GM21367 (cell line): ENCODE measurements around the gene CIZ1.
A peak's percentile ranks its signal among the peaks of the same experiment; 100 is the strongest.
"Not testable (repeated sequence)": the region's sequence is repeated elsewhere in the genome, so short reads cannot be mapped to it uniquely, and the experiment has no call there.

Source experiments
- ATAC-seq: cut with Tn5 transposase; IDR thresholded peaks from one replicate; pipeline ENCODE4 v1.9.1; 2021; ENCODE audit not compliant: unreplicated experiment

CIZ1 gene

DNA sequence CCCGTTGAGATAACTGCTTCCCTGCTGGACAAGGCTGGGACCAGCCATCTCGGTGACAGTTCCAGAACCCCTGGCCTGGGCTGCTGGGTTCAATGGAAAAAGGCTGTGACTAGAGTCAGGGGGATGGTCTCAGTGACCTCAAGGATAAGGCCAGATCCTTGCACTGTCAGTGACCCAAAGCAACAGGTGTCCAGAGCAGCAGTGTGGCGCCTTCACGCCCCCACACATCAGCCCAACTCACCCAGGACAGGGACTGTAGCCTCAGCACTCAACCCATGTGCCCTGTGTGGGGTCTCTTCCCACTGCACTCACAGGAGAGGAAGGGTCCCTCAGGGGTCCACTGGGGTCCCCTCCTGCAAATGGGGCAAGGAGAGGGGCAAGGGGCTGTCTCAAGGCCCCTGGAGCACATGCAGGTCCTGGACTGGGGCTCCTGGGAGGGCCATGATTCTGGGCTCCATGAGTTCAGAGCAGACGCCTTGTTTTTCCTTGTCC is 42.8 kb downstream of the CIZ1 start:
- ATAC-seq = no peak

DNA sequence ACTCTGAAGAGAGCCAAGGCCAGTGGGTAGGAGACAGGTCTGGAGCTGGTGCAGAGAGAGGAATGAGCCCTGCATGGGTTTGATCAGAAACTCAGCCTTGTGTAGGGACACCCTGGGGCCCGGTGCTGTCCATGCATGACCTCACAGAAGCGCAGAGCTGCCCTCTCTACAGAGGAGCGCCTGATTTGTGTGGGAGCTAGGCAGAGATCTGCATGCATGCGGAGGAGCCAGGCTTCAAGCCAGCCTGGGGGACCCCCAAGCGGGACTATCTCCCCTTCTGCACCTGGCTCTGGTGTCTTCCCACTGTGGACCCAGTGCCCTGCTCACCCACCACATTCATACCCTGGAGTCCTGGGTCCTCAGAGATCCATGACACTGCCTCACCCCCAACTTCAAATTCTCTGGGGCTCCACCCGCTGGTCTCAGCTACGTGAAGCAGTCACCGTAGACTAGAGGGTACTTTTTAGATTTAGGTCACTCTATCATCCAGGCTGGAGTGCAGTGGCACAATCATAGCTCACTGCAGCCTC is 44.7 kb downstream of the CIZ1 start:
- no peak for ATAC-seq

DNA sequence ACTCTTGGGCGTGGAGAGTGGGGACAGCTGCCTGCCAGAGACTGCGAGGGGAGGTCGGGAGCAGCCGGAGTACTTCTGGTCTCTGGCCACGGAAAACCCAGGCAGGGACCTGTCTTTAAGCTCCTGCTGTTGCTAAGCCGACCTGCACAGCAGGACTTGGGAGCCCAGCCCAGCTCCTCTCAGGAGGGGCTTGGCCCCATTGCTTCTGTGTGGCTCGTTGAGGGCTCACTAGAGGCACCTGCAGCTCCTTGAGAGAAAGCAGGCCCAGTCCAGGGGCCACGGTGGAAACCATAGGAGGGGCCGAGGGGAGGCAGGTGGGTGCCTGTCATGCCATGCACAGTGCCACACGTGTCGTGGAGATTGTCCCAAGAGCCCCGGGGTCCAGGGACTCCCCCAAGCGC is 45.4 kb downstream of the CIZ1 start:
- no peak for ATAC-seq

DNA sequence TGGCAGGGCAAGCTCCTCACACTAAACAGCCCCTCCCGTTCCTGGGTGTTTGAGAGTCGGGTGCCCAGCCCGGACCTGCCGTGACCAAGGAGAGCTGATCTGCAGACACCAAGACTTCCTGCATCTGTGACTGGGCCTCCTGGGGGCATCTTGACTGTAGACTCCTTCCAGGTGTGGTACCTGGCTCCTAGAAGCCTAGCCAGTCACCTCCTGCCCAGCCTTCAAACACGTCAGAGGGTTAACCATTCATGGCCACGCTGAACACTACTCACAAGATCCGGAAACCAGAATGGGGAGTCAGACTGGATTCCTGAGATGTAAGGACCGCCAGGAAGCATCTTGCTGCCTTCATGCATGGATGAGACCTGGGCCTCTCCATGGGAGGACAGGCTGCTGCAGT is 45.8 kb downstream of the CIZ1 start:
- no peak for ATAC-seq

DNA sequence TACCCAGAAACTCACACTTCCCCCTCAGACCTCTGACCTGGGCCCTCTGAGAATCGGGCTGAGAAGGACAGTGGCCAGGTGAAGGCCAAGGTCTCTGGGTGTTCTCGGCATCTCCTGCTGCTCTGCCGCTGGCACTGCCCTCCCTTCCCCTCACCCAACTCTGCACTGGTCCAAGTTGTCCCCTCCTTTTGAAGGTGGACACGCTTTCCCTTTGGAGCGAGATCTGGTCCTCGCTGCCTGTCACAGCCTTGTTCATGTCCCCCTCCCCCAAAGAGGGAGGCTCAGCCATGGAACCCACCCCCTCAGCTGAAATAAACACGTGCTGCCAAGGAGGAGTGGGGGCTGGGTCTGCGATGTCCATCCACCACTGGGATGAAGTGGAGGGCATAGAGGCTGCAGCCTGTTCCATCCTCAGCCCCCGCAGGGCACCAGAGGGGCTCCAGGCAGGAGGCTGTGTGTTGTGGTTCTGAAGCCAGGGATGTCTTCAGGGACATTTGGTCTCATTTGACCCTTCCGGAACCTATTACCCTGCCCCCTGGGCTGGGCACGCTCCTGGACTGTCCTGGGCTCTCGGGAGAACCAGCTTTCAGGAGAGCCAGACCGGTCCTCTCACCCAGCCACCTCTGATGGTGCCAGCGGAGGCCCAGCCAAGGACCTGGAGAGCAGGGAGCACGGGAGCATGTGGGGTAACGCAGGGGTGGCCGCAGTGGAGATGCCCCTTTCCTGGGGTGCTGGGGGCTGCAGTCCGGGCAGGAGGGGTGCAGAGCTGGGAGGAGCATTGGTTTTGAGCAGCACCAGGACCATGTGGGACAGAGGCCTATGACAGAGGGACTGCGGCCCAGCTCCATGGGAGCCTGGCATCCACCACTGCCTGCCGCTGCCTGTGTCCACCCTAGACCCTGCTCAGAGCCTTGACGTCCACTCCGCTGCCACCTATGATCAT is 46.9 kb downstream of the CIZ1 start:
- ATAC-seq = no peak

DNA sequence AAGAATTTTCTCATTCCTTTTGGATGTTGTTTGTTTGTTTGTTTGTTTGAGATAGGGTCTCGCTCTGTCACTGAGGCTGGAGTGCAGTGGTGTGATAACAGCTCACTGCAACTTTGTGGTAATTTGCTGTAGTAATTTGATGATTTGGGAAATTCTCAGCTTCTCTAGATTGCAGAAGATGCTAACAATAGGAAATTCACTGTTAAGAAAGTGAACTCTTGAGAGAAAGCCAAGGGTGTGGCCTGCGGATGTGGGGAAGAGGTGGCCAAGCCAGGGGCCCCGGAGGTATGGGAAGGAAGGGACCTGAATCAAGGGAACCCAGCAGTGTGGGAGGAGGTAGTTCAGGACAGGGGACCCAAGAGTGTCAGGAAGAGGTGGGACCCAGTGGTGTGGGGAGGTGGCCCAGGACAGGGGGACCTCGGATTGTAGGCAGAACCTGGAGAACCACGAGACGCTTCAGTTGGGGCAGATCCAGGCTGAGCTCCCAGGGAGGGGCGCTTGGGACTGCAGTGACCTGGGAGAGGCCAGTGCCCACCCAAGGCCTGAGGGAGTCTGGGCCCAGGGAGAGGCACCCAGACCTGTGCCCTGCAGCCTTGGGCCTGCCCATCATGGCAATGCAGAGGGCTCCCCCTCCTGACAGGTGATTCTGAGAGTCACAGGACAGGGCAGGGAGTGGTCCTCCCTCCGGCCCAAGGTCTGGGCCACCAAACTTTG is 47.7 kb downstream of the CIZ1 start:
- ATAC-seq = no peak

DNA sequence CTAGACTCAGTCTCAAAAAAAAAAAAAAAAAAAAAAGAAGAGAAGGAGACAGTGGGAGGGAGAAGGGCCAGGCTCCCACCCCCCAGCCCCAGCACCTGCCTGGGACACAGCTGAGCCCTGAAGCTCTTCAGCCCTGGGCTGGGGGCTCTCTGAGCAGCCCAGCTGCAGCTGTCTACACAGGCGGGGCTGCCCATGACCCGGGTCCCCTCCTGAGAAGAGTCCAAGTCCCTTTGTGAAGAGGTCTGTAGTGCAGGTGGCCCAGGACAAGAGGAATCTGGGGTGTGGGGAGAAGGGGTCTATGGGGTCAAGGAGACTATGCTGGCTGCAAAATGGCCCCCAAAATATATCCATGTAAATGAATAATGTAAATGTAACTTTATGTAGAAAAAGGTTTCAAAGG is 48.8 kb downstream of the CIZ1 start:
- ATAC-seq = no peak

DNA sequence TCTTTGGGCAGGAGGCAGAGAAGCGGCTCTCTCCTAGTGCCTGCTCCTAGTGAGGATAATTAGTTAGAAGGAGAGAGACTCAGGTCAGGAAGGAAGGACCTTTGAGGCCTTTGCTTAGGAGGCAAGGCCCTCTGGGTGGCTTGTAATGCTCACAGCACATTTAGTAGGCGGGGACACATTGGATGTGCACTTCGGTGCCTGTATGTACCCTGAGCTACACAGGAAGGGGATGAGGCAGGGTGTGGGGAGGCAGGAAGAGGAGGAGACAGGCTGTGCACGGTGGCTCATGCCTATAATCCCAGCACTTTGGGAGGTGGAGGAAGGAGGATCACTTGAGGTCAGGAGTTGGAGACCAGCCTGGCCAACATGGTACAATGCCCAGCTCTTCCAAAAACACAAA is 49.3 kb downstream of the CIZ1 start:
- ATAC-seq = no peak

DNA sequence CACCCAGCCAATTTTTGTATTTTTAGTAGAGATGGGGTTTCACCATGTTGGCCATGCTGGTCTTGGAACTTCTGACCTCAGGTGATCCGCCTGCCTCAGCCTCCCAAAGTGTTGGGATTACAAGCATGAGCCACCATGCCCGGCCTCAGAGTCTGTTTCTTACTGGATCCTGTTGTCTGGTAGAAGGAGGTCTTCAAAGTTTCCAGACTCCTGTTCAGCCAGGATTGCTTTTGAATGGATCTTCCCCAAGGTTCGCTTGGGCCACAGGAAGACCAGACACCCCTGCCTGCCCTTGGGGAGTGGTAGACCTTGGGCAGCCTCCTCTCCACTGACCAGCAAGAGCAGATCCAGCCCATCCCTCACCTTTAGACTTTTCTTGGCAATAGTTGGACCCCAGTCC is 49.8 kb downstream of the CIZ1 start:
- ATAC-seq = no peak

DNA sequence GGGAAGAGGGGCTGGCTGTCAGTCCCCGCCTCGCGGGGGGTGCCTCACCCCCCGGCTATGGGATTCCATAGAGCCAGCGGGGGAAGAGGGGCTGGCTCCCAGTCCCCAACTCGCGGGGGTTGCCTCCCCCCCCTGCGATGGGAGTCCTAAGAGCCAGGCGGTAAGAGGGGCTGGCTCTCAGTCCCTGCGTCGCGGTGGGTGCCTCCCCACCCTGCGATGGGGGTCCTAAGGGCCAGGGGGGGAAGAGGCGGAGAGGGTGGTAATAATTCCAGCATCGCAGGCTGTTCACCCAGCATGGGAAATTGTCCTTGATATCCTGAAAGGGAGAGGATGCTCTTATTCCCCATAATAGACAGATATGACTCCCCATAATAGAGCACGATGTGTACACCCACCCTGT is 51.8 kb downstream of the CIZ1 start:
- no peak for ATAC-seq

DNA sequence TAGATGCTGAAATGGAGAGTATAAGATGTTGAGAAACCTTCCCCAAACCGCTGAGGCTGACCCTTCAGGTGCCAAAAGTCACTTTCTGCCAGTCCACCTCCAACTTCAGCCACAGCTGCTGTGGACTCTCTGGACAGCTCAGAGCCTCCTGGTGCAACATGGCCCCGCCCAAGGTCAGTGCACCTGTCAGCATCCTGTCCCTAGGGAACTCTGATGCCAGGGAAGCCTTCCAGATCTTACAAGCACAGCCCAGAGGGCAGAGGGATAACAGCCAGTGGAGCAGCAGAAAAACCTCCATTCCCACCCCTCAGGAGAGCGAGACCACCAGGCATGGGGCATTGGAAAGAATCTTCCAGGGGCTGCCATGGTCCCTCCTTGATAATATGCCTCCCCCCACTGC is 53.4 kb downstream of the CIZ1 start:
- ATAC-seq = no peak

DNA sequence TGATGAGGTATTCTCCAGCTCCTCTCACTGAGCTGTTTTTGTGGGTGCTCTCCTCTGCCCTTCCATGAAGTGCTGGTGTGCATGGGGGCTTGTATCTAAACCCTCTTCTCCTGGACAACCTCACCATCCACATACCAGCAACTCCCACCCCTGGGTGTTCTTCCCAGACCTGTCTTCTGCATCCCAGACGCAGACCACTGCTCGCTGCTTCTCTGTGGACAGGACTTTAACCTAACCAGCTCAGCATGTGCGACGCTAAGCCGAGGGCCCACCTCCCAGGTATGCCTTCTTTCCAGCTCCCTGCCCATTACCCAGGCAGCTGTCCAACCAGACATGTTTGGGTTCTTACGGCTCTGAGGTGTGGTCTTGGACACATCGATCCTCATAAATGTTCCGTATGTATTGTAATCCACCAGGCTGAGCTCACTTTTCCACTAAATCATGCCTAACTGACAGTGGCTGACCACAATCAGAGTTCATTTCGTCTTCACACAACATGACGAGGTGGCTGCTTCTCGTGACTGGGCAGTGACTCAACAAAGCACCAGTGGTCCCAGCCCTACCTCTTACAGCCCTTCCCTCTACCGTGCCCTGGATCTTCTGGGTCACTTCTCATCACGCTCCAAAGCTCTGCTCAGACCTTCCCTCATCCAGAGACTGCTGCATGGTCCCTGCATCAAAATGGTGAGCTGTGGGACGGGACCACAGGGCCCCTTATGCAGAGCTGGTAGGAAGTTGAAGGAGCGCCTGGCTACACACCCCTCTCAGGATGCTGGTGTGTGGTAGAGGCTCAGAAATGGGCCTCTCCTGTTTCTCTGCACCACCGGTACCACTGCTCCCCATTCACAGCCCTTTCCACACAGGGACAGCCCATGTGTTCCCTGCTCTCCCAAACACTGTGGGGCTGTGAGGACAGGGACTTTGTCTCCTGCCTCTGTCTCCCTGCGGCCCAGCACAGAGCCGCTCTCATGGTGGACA is 54.3 kb downstream of the CIZ1 start:
- ATAC-seq = no peak

DNA sequence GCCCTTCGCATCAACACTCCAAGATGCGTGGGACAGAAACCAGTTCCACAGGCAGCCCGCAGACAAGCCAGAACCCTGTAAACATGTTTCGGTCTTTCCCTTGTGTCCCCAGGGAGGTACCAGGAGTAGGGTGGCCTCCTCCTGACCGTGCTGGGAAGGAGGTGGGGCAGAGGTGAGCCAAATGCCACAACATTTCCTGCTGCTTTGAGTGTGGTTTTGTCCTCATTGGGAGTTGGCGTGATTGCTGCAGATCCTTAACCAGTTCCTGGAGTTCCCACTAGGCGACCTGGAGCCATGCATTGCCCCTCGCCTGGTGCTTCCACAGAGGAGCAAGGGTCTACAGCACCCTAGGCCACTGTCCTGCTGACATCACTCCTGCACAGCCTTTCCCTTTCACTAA is 55.8 kb downstream of the CIZ1 start:
- not testable (repeated sequence) for ATAC-seq

DNA sequence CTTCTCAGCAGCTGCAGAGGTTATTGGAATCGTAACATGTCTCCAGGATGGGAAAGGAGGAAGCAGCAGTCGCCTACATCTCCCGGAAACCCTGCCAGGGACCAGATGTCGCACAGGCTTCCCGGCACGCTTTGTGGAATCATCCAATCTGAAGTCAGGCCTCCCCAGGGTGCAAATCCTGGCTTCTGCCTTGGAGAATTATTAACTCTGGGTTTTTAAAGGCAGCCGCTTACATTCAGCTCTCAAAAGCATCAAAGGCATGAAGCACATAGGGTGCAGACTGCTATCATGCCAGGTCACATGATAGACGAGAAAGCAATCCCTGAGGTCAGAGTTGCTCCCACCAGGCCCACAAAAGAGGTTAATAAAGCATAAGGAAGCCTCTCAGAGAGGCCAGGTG is 59.2 kb downstream of the CIZ1 start:
- not testable (repeated sequence) for ATAC-seq

DNA sequence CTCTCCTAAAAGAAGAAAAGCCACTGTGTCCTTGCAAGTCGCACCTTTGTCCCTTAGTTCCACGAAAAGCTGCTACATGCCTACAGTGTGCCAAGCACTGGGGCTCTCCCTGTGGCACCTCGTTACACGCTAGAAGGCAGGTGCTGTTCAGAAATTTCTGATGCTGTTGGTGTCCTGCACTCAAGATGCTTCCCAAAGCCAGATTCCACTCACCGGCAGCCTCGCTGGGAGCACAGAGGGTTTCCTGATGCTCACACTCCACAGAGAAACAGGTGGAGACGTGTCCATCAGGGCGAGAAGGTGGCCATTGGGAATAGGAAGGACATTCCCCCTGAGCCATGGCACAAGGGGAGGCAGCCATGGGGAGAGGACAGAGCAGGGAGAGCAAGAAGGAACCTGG is 60.0 kb downstream of the CIZ1 start:
- not testable (repeated sequence) for ATAC-seq

DNA sequence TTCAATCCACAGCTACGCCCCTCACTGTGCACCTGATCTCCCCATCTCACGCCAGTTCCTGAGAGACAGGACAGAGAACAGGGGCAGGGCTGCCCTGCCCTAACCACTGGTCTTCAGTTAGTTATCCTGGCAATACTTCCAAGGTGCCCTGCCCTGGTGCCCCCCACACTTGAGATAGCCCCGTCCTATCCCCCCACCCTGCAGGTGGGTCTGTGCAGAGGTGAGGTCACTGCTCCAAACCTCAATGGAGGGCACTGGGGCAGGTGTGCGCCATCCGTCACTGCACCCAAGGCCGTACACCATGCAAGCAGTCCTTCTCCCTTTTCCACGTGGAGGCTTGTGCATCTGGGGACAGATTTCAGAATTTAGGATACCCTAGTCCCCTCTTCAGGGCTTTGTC is 60.7 kb downstream of the CIZ1 start:
- ATAC-seq = not testable (repeated sequence)

DNA sequence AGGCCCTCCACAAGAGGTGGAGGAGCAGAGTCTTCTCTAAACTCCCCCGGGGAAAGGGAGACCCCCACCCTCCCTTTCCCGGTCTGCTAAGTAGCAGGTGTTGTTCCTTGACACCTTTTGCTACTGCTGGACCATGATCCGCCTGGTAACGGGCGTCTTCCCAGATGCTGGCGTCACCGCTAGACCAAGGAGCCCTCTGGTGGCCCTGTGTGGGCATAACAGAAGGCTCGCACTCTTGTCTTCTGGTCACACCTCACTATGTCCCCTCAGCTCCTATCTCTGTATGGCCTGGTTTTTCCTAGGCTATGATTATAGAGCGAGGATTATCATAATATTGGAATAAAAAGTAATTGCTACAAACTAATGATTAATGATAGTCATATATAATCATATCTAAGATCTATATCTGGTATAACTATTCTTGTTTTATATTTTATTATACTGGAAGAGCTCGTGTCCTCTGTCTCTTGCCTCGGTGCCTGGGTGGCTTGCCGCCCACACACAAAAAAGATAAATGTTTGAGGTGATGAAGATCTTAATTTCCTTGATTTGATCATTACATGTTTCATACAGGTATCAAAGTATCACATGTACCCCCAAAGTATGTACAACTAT is 61.3 kb downstream of the CIZ1 start:
- ATAC-seq = not testable (repeated sequence)

DNA sequence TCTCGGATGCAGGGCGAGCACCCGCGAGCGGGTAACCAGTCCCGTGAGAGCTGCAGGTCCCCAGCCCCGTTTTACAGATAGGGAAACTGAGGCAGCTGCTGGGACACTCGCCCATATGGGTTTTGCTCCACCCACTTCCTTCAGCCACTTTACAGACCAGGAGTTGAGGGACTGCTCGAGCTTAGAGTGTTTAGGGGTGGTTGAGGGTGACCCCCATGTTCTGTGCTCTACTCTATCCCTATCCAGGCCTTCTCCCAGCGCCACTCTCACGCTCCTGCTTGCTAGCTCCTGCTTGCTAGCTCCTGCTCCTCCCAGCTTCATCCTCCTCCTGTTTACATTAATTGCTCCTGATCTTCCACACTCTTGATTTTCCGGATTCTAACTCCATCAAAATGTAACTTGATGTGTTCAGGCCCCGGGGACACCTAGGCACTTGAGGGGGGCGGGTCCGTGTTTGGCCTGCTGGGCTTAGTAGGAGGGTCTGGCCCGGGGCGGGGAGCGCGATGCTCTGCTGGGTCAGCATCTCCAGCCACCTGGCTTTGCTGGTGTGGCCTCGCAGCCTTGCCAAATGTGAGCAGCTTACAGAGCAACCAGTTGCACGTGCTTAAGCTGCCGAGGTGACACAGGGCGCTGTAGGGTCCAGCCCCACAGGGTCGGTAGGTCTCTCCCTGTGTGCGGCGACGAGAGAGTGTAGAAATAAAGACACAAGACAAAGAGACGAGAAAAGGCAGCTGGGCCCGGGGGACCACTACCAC is 62.4 kb downstream of the CIZ1 start:
- no peak for ATAC-seq

DNA sequence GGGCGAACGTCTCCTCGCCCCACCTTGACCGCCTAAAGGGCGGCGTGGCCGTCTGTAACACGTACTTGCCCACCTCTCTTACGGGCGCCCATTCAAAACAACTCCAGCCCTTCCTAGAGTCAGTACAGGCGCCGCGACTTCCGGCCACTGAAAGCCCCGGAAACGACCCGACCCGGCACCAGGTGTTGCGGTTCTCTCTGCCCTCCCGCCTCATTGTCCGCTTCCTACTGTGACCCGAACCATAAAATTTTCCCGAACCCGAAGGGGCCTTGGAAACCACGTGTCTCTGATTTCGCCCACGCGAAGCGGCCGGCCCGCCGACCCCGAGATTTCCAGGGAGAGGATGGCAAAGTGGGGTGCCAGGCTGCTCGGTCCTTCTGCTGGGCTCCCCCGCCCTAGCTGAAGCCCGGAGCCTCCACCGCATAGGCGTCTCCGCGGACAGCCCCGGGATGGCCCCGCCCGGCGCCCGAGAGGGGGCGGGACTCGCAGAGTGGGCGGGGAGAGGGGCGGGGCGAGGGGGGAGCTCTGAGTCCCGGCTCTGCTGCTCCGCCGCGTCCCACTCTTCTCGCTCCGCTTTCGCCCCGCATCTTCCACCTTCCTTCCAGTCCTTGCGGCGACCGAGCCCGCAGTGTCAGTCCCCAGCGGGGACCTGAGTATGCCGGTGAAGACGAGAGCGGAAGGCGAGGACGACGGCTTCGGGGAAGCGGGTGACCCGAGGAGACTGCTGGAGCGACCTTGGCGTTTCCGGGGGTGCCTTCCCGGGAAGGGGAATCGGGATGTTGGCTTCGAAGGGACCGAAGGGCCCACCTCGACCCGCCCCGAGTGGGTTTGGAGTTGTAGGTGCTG is 63.2 kb downstream of the CIZ1 start:
- peak; percentile 57 for ATAC-seq
